ENCODE measurements around the gene F13A1.

The F13A1 gene

GRCh38 chr6:6284221-6284966, 36.1 kb downstream of the F13A1 start:
- Histone ChIP-seq H3K4me3 (replicated peaks; ENCODE audit: insufficient read depth, low read length) (no peak overlapping the region), H3K27me3 (ENCODE audit: insufficient read depth, poor library complexity, severe bottlenecking) (no peaks in the 10 kb centered on the region), H3K27ac (replicated peaks) (no peak overlapping the region)
- TF ChIP-seq SPI1 (IDR thresholded peaks at IDR 0.05; ENCODE audit: borderline replicate concordance, low read depth) (no peak), POLR2AphosphoS5 (IDR thresholded peaks at IDR 0.05; ENCODE audit: low read depth) (no peak), GABPA (IDR thresholded peaks at IDR 0.05; ENCODE audit: low read depth) (no peak)
- TF ChIP-seq, protein P1, sequence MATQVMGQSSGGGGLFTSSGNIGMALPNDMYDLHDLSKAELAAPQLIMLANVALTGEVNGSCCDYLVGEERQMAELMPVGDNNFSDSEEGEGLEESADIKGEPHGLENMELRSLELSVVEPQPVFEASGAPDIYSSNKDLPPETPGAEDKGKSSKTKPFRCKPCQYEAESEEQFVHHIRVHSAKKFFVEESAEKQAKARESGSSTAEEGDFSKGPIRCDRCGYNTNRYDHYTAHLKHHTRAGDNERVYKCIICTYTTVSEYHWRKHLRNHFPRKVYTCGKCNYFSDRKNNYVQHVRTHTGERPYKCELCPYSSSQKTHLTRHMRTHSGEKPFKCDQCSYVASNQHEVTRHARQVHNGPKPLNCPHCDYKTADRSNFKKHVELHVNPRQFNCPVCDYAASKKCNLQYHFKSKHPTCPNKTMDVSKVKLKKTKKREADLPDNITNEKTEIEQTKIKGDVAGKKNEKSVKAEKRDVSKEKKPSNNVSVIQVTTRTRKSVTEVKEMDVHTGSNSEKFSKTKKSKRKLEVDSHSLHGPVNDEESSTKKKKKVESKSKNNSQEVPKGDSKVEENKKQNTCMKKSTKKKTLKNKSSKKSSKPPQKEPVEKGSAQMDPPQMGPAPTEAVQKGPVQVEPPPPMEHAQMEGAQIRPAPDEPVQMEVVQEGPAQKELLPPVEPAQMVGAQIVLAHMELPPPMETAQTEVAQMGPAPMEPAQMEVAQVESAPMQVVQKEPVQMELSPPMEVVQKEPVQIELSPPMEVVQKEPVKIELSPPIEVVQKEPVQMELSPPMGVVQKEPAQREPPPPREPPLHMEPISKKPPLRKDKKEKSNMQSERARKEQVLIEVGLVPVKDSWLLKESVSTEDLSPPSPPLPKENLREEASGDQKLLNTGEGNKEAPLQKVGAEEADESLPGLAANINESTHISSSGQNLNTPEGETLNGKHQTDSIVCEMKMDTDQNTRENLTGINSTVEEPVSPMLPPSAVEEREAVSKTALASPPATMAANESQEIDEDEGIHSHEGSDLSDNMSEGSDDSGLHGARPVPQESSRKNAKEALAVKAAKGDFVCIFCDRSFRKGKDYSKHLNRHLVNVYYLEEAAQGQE (IDR thresholded peaks at IDR 0.05; ENCODE audit: insufficient replicate concordance, low read depth) = no peak
- TF ChIP-seq, protein P2, sequence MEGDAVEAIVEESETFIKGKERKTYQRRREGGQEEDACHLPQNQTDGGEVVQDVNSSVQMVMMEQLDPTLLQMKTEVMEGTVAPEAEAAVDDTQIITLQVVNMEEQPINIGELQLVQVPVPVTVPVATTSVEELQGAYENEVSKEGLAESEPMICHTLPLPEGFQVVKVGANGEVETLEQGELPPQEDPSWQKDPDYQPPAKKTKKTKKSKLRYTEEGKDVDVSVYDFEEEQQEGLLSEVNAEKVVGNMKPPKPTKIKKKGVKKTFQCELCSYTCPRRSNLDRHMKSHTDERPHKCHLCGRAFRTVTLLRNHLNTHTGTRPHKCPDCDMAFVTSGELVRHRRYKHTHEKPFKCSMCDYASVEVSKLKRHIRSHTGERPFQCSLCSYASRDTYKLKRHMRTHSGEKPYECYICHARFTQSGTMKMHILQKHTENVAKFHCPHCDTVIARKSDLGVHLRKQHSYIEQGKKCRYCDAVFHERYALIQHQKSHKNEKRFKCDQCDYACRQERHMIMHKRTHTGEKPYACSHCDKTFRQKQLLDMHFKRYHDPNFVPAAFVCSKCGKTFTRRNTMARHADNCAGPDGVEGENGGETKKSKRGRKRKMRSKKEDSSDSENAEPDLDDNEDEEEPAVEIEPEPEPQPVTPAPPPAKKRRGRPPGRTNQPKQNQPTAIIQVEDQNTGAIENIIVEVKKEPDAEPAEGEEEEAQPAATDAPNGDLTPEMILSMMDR (IDR thresholded peaks at IDR 0.05; ENCODE audit: insufficient read depth, low read length) = no peak
- DNase-seq (ENCODE audit: low read depth in 1 of 2, low spot score in 1 of 2) = no peak

GRCh38 chr6:6283746-6284145, 36.7 kb downstream of the F13A1 start:
- H3K27me3 ChIP-seq (ENCODE audit: insufficient read depth, poor library complexity, severe bottlenecking) = no peaks in the 10 kb centered on the region
- DNase-seq (ENCODE audit: low read depth in 1 of 2, low spot score in 1 of 2) = no peak
- no peak for TF ChIP-seq SPI1 (IDR thresholded peaks at IDR 0.05; ENCODE audit: borderline replicate concordance, low read depth)
- TF ChIP-seq, protein P2 (IDR thresholded peaks at IDR 0.05; ENCODE audit: insufficient read depth, low read length) = no peak
- TF ChIP-seq, protein P1 (IDR thresholded peaks at IDR 0.05; ENCODE audit: insufficient replicate concordance, low read depth) = no peak
- no peak overlapping the region for H3K27ac ChIP-seq (replicated peaks)
- H3K4me3 ChIP-seq (replicated peaks; ENCODE audit: insufficient read depth, low read length) = no peak overlapping the region

DNA sequence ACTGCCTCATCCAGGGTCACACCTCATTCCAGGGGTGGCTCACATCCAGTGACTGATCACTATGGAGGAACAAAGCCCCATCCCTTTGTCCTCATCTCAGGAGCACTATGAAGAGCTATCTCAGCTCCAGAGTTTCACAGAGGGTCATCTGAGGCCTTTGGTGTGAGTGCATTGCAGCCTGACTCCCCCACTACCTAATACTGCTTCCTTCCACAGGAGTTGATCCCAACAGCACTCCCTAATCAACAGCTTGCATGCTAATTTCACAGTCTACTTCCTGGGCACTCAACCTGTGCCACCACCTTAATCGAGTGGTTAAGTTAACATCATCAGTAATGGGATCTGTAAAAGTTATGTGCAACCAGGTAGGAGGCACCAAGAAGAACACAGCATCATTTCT, 37.7 kb downstream of the F13A1 start:
- DNase-seq (ENCODE audit: low read depth in 1 of 2, low spot score in 1 of 2) = no peak
- H3K27me3 ChIP-seq (ENCODE audit: insufficient read depth, poor library complexity, severe bottlenecking) = no peaks in the 10 kb centered on the region
- H3K27ac ChIP-seq (replicated peaks) = no peak overlapping the region
- no peak overlapping the region for H3K4me3 ChIP-seq (replicated peaks; ENCODE audit: insufficient read depth, low read length)
- no peak for TF ChIP-seq SPI1 (IDR thresholded peaks at IDR 0.05; ENCODE audit: borderline replicate concordance, low read depth)
- no peak for TF ChIP-seq GABPA (IDR thresholded peaks at IDR 0.05; ENCODE audit: low read depth)
- TF ChIP-seq POLR2AphosphoS5 (IDR thresholded peaks at IDR 0.05; ENCODE audit: low read depth) = no peak
- TF ChIP-seq, protein P2 (IDR thresholded peaks at IDR 0.05; ENCODE audit: insufficient read depth, low read length) = no peak
- TF ChIP-seq, protein P1 (IDR thresholded peaks at IDR 0.05; ENCODE audit: insufficient replicate concordance, low read depth) = no peak
